ENCODE results near the gene RCBTB1.
"Not testable (repeated sequence)": the region's sequence is repeated elsewhere in the genome, so short reads cannot be mapped to it uniquely, and the experiment has no call there.

- TF ChIP-seq, protein P1, sequence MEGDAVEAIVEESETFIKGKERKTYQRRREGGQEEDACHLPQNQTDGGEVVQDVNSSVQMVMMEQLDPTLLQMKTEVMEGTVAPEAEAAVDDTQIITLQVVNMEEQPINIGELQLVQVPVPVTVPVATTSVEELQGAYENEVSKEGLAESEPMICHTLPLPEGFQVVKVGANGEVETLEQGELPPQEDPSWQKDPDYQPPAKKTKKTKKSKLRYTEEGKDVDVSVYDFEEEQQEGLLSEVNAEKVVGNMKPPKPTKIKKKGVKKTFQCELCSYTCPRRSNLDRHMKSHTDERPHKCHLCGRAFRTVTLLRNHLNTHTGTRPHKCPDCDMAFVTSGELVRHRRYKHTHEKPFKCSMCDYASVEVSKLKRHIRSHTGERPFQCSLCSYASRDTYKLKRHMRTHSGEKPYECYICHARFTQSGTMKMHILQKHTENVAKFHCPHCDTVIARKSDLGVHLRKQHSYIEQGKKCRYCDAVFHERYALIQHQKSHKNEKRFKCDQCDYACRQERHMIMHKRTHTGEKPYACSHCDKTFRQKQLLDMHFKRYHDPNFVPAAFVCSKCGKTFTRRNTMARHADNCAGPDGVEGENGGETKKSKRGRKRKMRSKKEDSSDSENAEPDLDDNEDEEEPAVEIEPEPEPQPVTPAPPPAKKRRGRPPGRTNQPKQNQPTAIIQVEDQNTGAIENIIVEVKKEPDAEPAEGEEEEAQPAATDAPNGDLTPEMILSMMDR (IDR thresholded peaks at IDR 0.05), result not testable (repeated sequence)
- TF ChIP-seq POLR2A, POLR2AphosphoS5, EP300 (IDR thresholded peaks at IDR 0.05): not testable (repeated sequence)
Measured at GRCh38 chr13:49612042-49612441, 26.7 kb upstream of the RCBTB1 start.
